HG03354 (cell line): ENCODE data around the gene CTPS2.
"Not testable (repeated sequence)": the region's sequence is repeated elsewhere in the genome, so short reads cannot be mapped to it uniquely, and the experiment has no call there.

ENCODE experiments used
- ATAC-seq: cut with Tn5 transposase; IDR thresholded peaks from one replicate; pipeline ENCODE4 v1.9.1; 2021; ENCODE audit warnings: mild to moderate bottlenecking; ENCODE audit not compliant: unreplicated experiment, poor library complexity, severe bottlenecking

The CTPS2 gene

DNA sequence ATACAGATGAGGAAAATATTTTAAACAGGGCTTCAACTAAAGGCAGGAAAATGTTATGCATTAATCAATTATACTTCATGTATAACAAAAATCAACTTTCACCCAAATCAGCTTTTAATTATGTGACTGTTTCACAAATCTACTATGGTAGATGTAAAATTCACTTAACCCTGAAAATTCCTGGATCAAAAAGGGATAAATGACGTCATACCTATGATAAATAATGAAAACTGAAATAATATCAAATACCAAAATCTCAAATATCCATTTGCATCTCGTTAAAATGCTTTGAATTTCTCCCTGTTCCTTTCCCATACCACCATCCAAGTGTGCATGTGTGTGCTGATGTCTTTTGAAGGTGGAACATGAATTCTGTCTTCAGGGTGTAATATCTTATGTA is 51.0 kb downstream of the CTPS2 start:
- ATAC-seq = no peak

DNA sequence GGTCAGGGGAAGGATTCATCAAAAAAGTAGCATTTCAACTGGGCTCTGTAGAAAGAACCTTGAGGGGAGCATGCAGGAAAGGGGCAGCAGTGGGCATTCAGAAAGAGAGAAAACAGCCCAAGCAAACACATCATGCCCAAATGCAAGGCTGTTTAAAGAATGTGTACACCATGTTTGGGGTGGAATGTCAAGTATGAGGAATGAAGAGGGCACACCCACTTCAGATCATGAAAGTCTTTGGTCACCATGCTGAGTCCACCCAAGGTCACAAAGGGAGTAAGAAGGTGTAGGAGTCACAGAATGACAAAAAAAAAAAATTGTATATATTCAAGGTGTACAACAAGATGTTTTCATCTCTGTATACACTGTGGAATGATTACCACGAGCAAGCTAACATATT is 53.1 kb downstream of the CTPS2 start:
- no peak for ATAC-seq

DNA sequence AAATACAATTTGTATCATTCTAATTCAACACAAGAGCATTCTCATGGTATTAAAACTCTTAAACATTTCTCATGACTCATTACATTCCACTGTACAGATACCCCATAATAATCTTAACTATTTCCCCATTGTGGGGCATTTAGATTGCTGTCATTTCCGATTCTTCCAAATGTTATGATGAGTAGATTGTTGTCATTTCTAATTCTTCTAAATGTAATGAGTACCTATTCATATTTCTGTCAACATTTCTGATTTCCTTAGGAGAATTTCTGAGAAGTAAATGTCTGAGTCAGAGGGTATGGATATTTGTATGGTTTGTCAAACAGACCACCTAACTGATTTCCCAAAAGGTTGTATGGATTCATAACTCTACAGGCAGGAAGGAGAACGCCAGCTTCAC is 54.2 kb downstream of the CTPS2 start:
- no peak for ATAC-seq

DNA sequence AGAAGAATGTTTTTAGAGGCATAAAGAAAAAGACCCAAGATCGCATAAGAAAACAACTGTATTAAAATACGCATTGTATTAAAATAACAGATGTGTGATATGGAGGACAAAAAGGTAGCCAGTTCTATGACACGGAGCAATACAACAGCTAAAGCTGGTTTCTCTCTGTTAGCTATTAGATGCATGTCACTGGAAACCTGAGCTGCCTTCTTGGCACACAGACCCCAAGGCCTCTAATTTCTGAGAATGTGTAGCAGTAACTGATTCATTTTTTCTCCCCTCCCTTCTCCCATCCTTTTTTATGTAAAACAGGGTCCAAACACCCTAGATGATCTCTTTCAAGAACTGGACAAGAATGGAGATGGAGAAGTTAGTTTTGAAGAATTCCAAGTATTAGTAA is 58.4 kb downstream of the CTPS2 start:
- ATAC-seq = no peak

DNA sequence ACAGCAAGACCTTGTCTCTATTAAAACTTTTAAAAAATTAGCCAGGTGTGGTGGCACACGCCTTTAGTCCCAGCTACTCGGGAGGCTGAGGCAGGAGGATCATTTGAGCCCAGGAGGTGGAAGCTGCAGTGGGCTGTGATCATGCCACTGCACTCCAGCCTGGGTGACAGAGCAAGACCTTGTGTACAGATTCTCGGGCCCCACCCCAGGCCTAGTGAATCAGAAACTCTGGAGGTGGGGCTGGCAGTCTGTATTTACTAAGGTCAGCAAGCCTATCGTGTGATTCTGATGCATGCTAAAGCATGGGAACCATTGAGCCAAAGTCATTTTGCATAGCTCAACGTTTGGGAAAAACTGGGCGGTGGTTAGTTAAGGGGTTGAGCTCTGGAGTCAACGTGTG is 59.0 kb downstream of the CTPS2 start:
- ATAC-seq = no peak

DNA sequence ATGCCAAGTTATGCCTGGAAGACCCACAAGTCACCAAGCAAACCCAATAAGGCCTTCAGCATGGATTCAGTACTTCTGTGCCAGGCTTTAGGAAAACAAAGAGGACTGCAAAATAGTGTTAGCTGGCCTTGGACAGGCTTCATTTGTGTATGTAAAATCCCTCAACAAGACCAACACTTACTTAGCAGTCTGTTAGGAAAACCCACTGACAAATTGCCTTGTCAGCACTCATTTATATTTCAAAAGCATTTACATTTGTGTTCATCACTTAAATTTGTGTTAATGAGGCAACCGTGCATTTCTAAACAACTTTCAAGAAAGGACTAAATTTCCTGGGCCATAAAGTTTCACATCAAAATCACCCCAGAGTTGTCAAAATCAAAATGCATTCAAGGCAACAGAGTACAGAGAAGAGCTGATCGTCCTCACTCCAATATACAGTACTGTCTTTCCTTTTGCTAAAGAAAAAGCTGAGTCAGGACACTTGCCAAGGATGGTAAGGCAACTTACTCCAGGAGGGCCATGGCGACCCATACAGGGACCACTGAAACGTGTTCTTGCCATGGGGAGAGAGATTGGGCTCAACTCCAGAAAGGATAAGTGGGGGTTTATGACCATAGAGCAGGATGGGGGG is 61.0 kb downstream of the CTPS2 start:
- ATAC-seq = no peak

DNA sequence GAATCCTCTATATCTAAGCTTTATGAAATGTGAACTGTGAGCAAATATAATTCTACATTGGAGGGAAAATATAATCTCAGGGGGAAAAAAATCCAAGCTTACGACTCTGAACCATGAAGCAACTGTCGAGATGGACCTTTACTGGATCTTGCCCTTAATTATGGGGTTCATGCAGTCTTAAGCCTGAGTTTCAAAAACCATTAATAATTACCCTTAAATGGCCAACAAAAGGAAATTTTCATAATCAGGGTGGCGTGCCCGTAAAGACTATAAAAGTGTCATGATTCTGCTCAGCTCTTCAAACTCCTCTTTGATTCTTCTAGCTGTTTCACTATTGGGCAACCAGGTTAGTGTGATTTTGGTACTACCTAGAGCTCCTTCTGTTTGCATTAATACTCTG is 62.6 kb downstream of the CTPS2 start, which contains the start of gene S100G:
Gene S100G, plus strand, starts transcription at position 301 of the 400 bp plus-strand sequence. CDS start 849 bp downstream, outside the sequence.
- ATAC-seq = no peak

DNA sequence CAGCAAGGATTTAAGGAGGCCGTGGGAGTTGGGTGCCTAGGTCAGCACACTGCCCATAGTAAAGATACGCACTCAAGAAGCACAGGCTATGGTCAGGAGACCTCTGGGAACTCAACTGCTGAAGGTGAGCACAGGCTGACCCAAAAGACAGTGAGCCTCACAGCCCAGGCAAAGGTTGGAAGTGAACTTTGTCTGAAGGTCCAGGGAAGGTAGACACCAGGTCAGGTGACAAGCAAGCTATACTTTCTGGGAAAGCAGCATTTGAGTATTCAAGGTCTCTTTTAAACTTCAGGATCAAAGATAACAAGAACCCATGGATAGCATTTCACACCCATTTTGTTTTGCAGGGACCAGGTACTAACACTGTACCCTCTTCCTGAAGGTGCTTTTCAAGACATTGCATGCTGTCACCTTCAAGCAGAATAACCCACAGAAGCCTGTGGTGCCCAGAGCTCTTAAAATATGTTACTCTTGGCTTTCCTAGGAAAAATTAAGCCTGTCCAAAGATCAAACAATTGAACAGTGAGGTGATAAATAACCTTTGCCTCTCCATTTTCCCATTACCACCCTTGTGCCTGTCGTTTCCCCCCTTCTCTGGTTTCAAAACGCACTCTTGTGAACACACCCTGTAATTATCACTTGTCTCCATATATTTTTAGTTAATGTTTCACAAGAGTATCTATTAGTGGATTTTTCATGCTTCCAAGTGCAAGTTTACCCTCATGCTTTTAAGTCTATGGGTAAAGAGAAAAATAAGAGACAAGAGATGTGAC is 65.9 kb downstream of the CTPS2 start:
- no peak for ATAC-seq

DNA sequence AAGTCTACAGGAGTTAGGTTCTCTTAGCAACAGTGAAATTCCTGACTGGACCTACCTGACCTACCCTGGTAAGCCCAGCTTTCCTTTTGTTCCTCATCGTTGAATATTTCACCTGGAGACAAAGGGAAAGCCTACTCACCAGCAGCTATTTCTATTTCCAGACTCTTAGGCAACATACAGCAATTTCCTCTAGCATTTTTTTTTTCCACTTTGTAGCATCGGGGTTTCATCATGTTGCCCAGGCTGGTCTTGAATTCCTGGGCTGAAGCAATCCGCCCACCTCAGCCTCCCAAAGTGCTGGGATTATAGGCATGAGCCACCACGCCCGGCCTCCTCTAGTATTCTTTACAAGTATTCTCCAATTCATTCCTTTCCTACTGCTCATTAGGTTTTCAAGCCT is 69.3 kb downstream of the CTPS2 start:
- no peak for ATAC-seq

DNA sequence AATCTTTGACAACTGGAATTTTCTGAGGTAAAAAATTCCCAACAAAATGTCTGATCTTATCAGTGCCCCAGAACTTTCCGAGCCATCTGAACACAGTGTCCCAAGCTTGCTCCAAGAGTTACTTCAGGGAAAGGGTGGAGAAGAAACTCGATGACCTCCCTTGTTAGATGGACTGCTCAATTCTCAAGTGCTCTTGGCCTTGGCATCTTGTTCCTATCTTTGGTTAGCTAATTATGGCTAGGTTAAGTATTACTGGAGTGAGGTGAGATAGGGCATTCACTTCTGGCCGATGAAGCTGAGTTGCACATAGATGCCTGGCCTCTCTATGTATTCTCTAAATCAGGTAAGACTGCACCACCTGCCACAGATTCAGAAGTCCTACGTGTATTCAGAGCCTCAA is 71.6 kb downstream of the CTPS2 start:
- no peak for ATAC-seq

DNA sequence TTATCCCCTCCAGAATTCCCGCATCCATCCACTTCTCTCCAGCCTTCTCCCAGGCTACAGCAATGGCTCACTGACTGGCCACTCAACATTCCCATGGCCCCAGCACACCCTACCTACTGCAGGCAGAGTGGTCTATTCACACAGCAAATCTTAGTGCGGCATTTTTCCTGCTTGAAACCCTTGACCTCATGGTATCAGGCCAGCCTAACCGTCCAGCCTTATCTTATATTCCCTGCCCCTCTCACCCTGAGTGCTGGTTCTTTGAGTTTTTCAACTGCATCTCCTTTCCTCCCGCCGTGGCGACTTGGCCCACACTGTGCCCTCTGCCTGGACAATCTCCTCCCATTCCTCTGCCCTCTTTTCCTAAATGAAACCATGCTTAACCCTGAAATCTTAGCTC is 72.5 kb downstream of the CTPS2 start:
- ATAC-seq = no peak

DNA sequence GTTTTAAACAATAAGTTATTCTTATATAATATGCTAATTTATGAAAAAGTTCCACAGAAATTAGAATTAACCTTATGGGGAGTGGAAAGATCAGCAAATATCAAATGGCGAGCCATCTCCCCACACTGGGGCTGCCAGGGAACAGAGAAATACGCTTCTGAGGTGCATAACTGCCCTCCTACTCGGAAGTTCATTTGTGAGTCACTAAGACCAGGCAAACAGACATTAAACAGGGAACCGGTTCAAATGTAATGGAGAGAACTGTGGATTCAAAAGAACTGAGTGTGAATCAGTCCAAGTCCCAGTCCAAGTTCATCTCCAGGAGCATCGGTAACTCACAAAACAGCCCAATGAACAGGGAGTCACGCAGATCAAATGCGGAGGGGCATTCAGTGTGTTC is 73.9 kb downstream of the CTPS2 start:
- no peak for ATAC-seq

DNA sequence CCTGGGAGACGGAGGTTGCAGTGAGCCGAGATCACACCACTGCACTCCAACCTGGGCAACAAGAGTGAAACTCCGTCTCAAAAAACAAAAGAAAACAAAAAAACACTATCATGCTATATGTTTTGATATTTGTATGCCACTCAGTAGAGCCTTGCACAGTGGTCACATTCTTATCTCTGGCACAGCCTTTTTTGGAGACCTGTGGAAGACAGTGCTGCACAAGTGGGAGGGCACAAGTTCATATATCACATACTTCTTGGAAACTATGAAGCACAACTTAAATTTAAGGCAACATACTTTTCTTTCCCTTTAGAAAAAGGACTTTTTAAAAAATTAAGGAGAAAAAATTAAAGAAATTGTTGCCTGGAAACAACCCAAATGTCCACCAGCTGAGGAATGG is 76.9 kb downstream of the CTPS2 start:
- no peak for ATAC-seq

DNA sequence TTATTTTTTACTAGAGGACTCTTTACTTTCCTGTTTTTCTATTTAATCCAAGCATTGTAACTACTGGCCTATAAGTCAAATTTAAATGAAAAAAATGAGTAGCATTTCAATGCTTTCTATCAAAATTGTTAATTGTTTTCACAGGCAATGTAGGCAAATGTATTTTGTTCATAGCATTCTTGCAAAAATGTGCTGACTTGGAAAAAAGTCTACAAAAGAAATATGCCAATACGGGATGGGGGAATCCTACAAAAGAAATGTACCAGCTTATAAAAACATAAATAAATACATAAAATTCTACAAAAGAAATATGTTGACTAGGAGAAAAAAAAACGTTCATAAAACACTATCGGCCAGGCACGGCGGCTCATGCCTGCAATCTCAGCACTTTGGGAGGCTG is 77.4 kb downstream of the CTPS2 start:
- ATAC-seq = no peak

DNA sequence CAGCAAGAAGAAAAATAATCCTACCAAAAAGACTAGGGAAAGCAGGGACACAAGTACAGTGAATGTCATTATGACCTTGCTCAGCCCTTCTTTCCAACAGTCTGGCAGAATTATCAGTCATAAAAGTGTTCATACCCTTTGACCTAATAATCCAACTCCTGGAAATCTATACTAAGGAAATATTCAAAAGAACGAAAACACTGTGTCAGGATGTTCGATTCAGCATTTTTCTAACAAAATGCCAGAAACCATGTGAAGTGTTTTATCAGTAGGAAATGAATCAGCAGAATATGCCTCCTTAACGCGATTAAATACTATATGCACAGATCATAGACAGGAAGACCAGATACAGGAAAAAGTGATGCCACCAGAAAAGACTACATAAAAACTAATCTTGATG is 78.7 kb downstream of the CTPS2 start:
- ATAC-seq = no peak

DNA sequence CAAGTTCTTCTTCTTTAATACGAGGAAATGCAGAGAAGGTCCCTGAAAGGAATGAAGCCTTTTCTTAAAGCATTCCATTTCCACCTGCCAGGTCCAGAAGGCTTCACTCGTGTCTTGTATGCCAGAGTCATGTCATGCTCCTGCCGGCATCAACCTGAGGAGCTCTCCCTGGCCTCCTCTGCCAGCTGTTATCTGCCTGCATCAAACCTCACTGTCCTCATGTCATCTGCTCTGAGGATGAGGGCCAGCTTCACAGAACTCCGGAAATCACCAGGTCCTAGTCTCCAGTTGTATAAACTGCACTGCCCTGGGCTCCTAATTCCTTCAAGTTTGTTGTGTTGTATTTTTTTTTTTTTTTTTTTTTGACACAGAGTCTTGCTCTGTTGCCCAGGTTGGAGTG is 82.6 kb downstream of the CTPS2 start:
- no peak for ATAC-seq

DNA sequence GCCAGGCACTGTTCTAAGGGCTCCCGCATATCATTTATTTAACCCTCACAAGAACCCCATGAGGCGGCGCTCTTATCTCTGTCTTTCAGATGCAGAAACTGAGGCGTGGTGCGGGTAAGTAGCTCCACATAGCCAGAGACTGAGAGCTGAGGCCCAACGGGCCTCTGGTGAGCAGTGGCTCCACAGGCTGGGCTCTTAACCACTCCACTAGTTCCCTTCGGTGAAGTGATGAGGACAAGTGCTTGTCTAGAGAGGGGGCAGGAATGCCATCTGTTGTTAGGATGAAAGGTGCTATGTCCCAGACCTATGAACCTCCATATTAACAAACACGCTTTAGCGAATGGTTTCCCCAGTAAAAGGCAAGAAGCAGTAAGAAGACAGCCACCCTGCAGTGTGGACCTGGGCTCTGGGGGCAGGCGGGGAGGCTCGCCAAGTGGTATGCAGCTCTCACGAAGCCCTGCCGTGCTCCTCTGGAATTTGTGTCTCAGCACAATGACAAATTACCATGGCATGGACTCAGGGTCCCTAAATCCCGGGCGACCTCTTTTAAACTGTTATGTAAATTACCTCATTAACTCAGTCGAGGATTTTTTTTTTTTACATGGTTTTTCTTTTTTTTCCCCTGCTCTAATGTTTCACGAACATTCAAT is 83.4 kb downstream of the CTPS2 start:
- ATAC-seq = no peak

DNA sequence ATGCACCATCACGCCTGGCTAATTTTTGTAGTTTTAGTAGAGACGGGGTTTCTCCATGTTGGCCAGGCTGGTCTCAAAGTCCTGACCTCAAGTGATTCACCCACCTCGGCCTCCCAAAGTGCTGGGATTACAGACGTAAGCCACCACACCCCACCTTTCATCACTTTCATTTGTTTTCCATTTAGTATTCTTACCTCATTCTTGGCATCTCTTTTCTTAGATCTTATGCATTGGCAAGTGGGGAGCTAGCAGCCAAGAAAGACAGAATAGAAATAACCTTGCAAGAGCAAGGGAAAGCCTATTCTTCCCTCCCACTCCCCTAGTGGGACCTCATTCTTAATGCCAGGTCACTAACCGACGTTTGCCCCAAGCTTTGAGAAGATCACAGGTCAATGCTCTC is 84.0 kb downstream of the CTPS2 start:
- ATAC-seq = not testable (repeated sequence)

DNA sequence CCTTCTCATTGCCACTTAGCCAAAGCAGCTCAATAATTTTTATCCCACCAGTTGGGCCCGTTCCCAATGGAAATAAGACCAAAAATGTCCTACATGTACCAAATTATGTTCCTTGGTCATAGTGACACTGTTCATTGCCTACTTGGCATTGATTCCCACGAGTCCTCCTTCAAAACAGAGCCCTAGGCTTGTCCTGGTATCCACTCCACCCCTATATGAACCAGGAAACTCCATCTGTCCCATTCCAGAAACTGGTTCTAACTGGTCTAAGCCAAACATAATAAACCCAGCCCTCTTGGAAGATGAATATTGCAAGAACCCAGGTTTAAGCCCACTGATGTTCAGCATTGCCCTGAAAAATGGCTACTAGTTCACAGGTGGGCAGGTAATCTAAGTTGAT is 93.4 kb downstream of the CTPS2 start:
- no peak for ATAC-seq

DNA sequence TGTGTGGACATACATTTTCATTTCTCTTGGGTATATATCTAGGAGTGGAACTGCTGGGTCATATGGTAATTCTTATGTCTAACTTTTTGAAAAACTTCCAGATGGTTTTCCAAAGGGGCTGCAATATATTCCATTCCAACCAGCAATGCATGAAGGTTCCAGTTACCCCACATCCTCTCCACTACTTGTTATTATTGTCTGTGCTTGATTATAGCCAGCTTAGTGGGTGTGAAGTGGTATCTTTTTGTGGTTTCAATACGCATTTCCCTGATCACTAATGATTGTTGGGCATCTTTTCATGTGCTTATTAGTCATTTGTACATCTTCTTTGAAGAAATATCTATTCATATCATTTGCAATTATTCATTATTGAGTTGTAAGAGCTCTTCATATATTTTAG is 94.0 kb downstream of the CTPS2 start:
- no peak for ATAC-seq

DNA sequence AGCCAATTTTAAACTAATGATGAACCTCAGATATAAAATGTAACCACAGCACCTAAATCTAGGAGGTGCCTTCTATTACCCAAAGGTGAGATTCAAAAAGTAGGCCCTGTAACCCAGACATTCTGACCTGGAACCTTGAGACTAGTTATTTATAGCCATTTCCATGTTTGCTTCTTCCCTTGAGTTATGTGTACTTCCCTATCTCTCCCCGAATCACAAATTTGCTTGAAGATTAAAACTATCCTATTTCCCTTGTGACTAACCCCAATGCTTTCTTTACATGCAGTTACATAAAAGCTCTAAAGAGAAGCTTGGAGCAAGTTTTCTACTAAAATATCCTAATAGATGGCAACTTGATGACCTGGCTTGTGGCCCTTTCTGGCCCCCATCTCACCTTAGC is 95.1 kb downstream of the CTPS2 start:
- no peak for ATAC-seq
